GM23338 (cell line): ENCODE results near the gene RNASE7. TPM values are rescaled to one million over a fixed set of nuclear protein-coding genes. Genes with fewer than 3 reads are reported as not detected.

Experiments used
- ATAC-seq: fragments of 200-7000 bp; cut with Tn5 transposase; 3 replicates; pipeline ENCODE4 v1.9.1; 2020
- DNase-seq: peaks from one replicate; pipeline ENCODE4 v3.0.0-alpha.2; 2015; ENCODE audit warnings: low spot score
- H2AFZ ChIP-seq: fragments of 200-600 bp; sonication (generic); 2 replicates; pipeline ENCODE4 v1.8.0; 2016; ENCODE audit warnings: antibody characterized with exemption, mild to moderate bottlenecking, moderate library complexity
- H3F3A ChIP-seq: fragments of 200-600 bp; sonication (generic); replicated peaks from 2 replicates; pipeline ENCODE4 v1.8.0; 2017; ENCODE audit warnings: antibody characterized with exemption, mixed run types, low read depth
- H3K27ac ChIP-seq: fragments of 200-600 bp; sonication (generic); 2 replicates; pipeline ENCODE4 v1.6.1; 2016; ENCODE audit warnings: low read depth
- H3K27me3 ChIP-seq: fragments of 200-600 bp; sonication (generic); 2 replicates; pipeline ENCODE4 v1.8.0; 2016; ENCODE audit warnings: mild to moderate bottlenecking, mixed run types, moderate library complexity; ENCODE audit not compliant: insufficient read depth
- H3K36me3 ChIP-seq: fragments of 200-600 bp; sonication (generic); 2 replicates; pipeline ENCODE4 v1.8.0; 2016; ENCODE audit warnings: mild to moderate bottlenecking; ENCODE audit not compliant: insufficient read depth
- H3K4me1 ChIP-seq: fragments of 200-600 bp; sonication (generic); 2 replicates; pipeline ENCODE4 v1.8.0; 2016; ENCODE audit warnings: mild to moderate bottlenecking, moderate library complexity; ENCODE audit not compliant: insufficient read depth
- H3K4me2 ChIP-seq: fragments of 200-600 bp; sonication (generic); 2 replicates; pipeline ENCODE4 v1.7.1; 2017; ENCODE audit warnings: mixed run types
- H3K4me3 ChIP-seq: fragments of 200-600 bp; sonication (generic); 2 replicates; pipeline ENCODE4 v1.6.1; 2016; ENCODE audit warnings: mixed run types
- H3K79me2 ChIP-seq: fragments of 200-600 bp; sonication (generic); replicated peaks from 2 replicates; pipeline ENCODE4 v1.8.0; 2017; ENCODE audit warnings: mild to moderate bottlenecking; ENCODE audit not compliant: insufficient read depth
- H3K9me2 ChIP-seq: fragments of 200-600 bp; sonication (generic); 2 replicates; pipeline ENCODE4 v1.8.0; 2017; ENCODE audit not compliant: insufficient read depth
- H4K20me1 ChIP-seq: fragments of 200-600 bp; sonication (generic); replicated peaks from 2 replicates; pipeline ENCODE4 v1.8.0; 2017; ENCODE audit warnings: mild to moderate bottlenecking; ENCODE audit not compliant: insufficient read depth
- H3K27ac Mint-ChIP-seq: 2 replicates; pipeline ENCODE4 v1.8.0; 2020; ENCODE audit warnings: inconsistent platforms, mild to moderate bottlenecking, moderate library complexity, mixed read lengths
- H3K27me3 Mint-ChIP-seq: 3 replicates; pipeline ENCODE4 v1.8.0; 2022; ENCODE audit warnings: low read depth, mild to moderate bottlenecking, moderate library complexity, mixed read lengths, inconsistent platforms; ENCODE audit not compliant: insufficient read depth, poor library complexity
- H3K36me3 Mint-ChIP-seq: 3 replicates; pipeline ENCODE4 v1.8.0; 2021; ENCODE audit warnings: low read depth, mild to moderate bottlenecking, inconsistent platforms, moderate library complexity, mixed read lengths
- H3K4me1 Mint-ChIP-seq: 3 replicates; pipeline ENCODE4 v1.8.0; 2020; ENCODE audit warnings: mild to moderate bottlenecking, inconsistent platforms, mixed read lengths
- H3K4me3 Mint-ChIP-seq: 3 replicates; pipeline ENCODE4 v1.8.0; 2021; ENCODE audit warnings: moderate library complexity, mild to moderate bottlenecking, inconsistent platforms, mixed read lengths
- H3K9me3 Mint-ChIP-seq: 3 replicates; pipeline ENCODE4 v1.8.0; 2020; ENCODE audit warnings: moderate library complexity, mild to moderate bottlenecking, inconsistent platforms, mixed read lengths
- CREB1 ChIP-seq: fragments of 250-450 bp; sonication (Bioruptor Pico); IDR thresholded peaks from 2 replicates; pipeline ENCODE4 v1.5.0; 2020; ENCODE audit warnings: low read depth, mild to moderate bottlenecking, moderate library complexity
- CTCF ChIP-seq, 2 experiments: fragments of 200-600 bp in 1 of 2; sonication (generic) in 1 of 2; conservative IDR thresholded peaks; 2 replicates each; pipeline versions ENCODE4 v1.5.1 to v1.6.1; 2016 to 2017; ENCODE audit warnings: antibody characterized with exemption in 2 of 2, low read depth in 2 of 2, mild to moderate bottlenecking in 2 of 2, moderate library complexity in 1 of 2
- ETS1 ChIP-seq: IDR thresholded peaks from 2 replicates; pipeline ENCODE4 v1.6.1; 2016; ENCODE audit warnings: antibody characterized with exemption
- EZH2 ChIP-seq: fragments of 200-600 bp; sonication (generic); IDR thresholded peaks from one replicate; pipeline ENCODE4 v1.8.0; 2017; ENCODE audit warnings: antibody characterized with exemption, mild to moderate bottlenecking, low read depth; ENCODE audit not compliant: unreplicated experiment
- EZH2phosphoT487 ChIP-seq: fragments of 200-600 bp; sonication (generic); IDR thresholded peaks from one replicate; pipeline ENCODE4 v1.8.1; 2018; ENCODE audit warnings: antibody characterized with exemption; ENCODE audit not compliant: unreplicated experiment
- JUNB ChIP-seq: IDR thresholded peaks from one replicate; pipeline ENCODE4 v1.6.1; 2016; ENCODE audit warnings: antibody characterized with exemption; ENCODE audit not compliant: unreplicated experiment
- NANOG ChIP-seq: IDR thresholded peaks from 2 replicates; pipeline ENCODE4 v1.6.1; 2016; ENCODE audit warnings: antibody characterized with exemption, borderline replicate concordance
- POLR2AphosphoS5 ChIP-seq: IDR thresholded peaks from 2 replicates; pipeline ENCODE4 v1.6.1; 2016; ENCODE audit warnings: antibody characterized with exemption, low read depth
- REST ChIP-seq: IDR thresholded peaks from one replicate; pipeline ENCODE4 v1.6.1; 2018; ENCODE audit warnings: antibody characterized with exemption; ENCODE audit not compliant: unreplicated experiment
- STAT1 ChIP-seq: IDR thresholded peaks from one replicate; pipeline ENCODE4 v1.6.1; 2016; ENCODE audit warnings: antibody characterized with exemption; ENCODE audit not compliant: unreplicated experiment
- ZNF114 ChIP-seq: fragments of 250-450 bp; sonication (Bioruptor Pico); IDR thresholded peaks from 2 replicates; pipeline ENCODE4 v1.5.0; 2020; ENCODE audit warnings: mild to moderate bottlenecking, moderate library complexity
- ZNF331 ChIP-seq: fragments of 250-450 bp; sonication (Bioruptor Pico); IDR thresholded peaks from 2 replicates; pipeline ENCODE4 v1.5.0; 2020; ENCODE audit warnings: low read depth, mild to moderate bottlenecking, moderate library complexity
- polyA plus RNA-seq: library from polyadenylated mRNA; unstranded; fragments of >200 nt; fragmentation: Nextera tagmentation; extraction: Ambion mirVana; gene quantifications from 2 replicates; pipeline ENCODE4 v1.2.1, GENCODE V29; 2016
- total RNA-seq: library from RNA; depleted of rRNA; stranded (reverse); fragments of >200 nt; shearing (Covaris generic); gene quantifications from 2 replicates; pipeline ENCODE4 v1.2.3, GENCODE V29; 2014
- TF ChIP-seq, protein P1 (sequence below): fragments of 250-450 bp; sonication (Bioruptor Pico); IDR thresholded peaks from 2 replicates; pipeline ENCODE4 v1.5.0; 2020; ENCODE audit warnings: mild to moderate bottlenecking, moderate library complexity

The RNASE7 gene
- total and polyA plus RNA-seq, 2 experiments from 2014 or later: not detected

- TF ChIP-seq, protein P1, sequence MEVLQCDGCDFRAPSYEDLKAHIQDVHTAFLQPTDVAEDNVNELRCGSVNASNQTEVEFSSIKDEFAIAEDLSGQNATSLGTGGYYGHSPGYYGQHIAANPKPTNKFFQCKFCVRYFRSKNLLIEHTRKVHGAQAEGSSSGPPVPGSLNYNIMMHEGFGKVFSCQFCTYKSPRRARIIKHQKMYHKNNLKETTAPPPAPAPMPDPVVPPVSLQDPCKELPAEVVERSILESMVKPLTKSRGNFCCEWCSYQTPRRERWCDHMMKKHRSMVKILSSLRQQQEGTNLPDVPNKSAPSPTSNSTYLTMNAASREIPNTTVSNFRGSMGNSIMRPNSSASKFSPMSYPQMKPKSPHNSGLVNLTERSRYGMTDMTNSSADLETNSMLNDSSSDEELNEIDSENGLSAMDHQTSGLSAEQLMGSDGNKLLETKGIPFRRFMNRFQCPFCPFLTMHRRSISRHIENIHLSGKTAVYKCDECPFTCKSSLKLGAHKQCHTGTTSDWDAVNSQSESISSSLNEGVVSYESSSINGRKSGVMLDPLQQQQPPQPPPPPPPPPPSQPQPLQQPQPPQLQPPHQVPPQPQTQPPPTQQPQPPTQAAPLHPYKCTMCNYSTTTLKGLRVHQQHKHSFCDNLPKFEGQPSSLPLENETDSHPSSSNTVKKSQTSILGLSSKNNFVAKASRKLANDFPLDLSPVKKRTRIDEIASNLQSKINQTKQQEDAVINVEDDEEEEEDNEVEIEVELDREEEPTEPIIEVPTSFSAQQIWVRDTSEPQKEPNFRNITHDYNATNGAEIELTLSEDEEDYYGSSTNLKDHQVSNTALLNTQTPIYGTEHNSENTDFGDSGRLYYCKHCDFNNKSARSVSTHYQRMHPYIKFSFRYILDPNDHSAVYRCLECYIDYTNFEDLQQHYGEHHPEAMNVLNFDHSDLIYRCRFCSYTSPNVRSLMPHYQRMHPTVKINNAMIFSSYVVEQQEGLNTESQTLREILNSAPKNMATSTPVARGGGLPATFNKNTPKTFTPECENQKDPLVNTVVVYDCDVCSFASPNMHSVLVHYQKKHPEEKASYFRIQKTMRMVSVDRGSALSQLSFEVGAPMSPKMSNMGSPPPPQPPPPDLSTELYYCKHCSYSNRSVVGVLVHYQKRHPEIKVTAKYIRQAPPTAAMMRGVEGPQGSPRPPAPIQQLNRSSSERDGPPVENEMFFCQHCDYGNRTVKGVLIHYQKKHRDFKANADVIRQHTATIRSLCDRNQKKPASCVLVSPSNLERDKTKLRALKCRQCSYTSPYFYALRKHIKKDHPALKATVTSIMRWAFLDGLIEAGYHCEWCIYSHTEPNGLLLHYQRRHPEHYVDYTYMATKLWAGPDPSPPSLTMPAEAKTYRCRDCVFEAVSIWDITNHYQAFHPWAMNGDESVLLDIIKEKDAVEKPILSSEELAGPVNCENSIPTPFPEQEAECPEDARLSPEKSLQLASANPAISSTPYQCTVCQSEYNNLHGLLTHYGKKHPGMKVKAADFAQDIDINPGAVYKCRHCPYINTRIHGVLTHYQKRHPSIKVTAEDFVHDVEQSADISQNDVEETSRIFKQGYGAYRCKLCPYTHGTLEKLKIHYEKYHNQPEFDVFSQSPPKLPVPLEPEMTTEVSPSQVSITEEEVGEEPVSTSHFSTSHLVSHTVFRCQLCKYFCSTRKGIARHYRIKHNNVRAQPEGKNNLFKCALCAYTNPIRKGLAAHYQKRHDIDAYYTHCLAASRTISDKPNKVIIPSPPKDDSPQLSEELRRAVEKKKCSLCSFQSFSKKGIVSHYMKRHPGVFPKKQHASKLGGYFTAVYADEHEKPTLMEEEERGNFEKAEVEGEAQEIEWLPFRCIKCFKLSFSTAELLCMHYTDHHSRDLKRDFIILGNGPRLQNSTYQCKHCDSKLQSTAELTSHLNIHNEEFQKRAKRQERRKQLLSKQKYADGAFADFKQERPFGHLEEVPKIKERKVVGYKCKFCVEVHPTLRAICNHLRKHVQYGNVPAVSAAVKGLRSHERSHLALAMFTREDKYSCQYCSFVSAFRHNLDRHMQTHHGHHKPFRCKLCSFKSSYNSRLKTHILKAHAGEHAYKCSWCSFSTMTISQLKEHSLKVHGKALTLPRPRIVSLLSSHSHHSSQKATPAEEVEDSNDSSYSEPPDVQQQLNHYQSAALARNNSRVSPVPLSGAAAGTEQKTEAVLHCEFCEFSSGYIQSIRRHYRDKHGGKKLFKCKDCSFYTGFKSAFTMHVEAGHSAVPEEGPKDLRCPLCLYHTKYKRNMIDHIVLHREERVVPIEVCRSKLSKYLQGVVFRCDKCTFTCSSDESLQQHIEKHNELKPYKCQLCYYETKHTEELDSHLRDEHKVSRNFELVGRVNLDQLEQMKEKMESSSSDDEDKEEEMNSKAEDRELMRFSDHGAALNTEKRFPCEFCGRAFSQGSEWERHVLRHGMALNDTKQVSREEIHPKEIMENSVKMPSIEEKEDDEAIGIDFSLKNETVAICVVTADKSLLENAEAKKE: no peak
- TF ChIP-seq CREB1 (CRISPR knock-in tag) (no peak), NANOG (no peak)
These were observed 42.6 kb upstream of the RNASE7 start (continued) for GRCh38 chr14:20999591-20999990.

GRCh38 chr14:21001218-21001617, 40.9 kb upstream of the RNASE7 start:
- Histone ChIP-seq H3K4me3 (no peak overlapping the region), H3K9me2 (no peaks in the 10 kb centered on the region), H3K27ac (no peak overlapping the region), H3K4me2 (no peak overlapping the region), H4K20me1 (no peaks in the 10 kb centered on the region), H3K4me1 (peaks cover 6% of the 10 kb centered on the region), H2AFZ (0 out of 2 replicates have a peak overlapping the region, but pooled peaks have one; percentile 63), H3K27me3 (no peaks in the 10 kb centered on the region), H3F3A (0 out of 2 replicates have a peak, but pooled peaks cover 4% of the 10 kb centered on the region), H3K79me2 (no peaks in the 10 kb centered on the region), H3K36me3 (peaks cover 4% of the 10 kb centered on the region)
- Mint-ChIP-seq H3K4me1 (peaks cover 23% of the 10 kb centered on the region), H3K27ac (no peak overlapping the region), H3K27me3 (peaks cover 2% of the 10 kb centered on the region), H3K4me3 (no peak overlapping the region), H3K9me3 (no peaks in the 10 kb centered on the region), H3K36me3 (peaks cover 4% of the 10 kb centered on the region)
- ATAC-seq: peak; percentile 62
- peak; percentile 43 for DNase-seq
- TF ChIP-seq ETS1 (no peak), CREB1 (CRISPR knock-in tag) (no peak), JUNB (no peak), POLR2AphosphoS5 (no peak), EZH2 (no peak), NANOG (no peak), STAT1 (no peak), ZNF331 (CRISPR knock-in tag) (no peak), REST (no peak), ZNF114 (CRISPR knock-in tag) (no peak), CTCF (conservative IDR thresholded peaks at IDR 0.05; ENCODE audit: low read depth in 2 of 2) (no peak), EZH2phosphoT487 (no peak)
